PC-3 (cell line): ENCODE results near the gene LIN9.

ENCODE experiments used
- EZH2phosphoT487 ChIP-seq: fragments of 300-600 bp; sonication (generic); IDR thresholded peaks from 2 replicates; pipeline ENCODE4 v1.6.1; 2018; ENCODE audit warnings: mild to moderate bottlenecking, antibody characterized with exemption, low read length, borderline replicate concordance
- TF ChIP-seq, protein P1 (sequence below): fragments of 300-600 bp; sonication (generic); conservative IDR thresholded peaks from 2 replicates; pipeline ENCODE4 v1.5.1; 2017; ENCODE audit warnings: antibody characterized with exemption, low read depth, mild to moderate bottlenecking, low read length

DNA sequence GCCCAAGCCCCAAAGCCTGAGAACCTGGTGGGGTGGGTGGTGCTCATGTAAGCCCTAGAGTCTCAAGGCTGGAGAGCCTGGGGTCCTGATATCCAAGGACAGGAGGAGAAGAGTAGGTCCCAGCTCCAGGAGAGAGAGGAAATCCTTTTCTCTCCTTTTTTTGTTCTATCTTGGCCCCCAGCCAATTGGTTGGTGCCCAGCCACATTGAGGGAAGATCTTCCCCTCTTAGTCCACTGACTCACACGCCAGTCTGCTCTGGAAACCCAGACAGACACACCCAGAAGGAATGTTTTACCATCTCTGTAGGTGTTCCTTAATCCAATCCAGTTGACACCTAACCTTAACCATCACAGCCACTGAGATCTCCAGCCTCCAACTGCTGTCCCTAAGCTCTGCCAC is 16.2 kb upstream of the LIN9 start:
- TF ChIP-seq EZH2phosphoT487: no peak
- TF ChIP-seq, protein P1, sequence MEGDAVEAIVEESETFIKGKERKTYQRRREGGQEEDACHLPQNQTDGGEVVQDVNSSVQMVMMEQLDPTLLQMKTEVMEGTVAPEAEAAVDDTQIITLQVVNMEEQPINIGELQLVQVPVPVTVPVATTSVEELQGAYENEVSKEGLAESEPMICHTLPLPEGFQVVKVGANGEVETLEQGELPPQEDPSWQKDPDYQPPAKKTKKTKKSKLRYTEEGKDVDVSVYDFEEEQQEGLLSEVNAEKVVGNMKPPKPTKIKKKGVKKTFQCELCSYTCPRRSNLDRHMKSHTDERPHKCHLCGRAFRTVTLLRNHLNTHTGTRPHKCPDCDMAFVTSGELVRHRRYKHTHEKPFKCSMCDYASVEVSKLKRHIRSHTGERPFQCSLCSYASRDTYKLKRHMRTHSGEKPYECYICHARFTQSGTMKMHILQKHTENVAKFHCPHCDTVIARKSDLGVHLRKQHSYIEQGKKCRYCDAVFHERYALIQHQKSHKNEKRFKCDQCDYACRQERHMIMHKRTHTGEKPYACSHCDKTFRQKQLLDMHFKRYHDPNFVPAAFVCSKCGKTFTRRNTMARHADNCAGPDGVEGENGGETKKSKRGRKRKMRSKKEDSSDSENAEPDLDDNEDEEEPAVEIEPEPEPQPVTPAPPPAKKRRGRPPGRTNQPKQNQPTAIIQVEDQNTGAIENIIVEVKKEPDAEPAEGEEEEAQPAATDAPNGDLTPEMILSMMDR: no peak
